NB4 (cell line): ENCODE measurements around the gene PDE6B.

ENCODE experiments used
- DNase-seq: peaks from one replicate; pipeline ENCODE4 v3.0.0; 2010; ENCODE audit warnings: low read depth
- H3K4me3 ChIP-seq: one replicate; pipeline ENCODE4 v1.5.1; 2011; ENCODE audit warnings: mild to moderate bottlenecking, low read depth, low read length, moderate library complexity
- MAX ChIP-seq: IDR thresholded peaks from 2 replicates; pipeline ENCODE4 v1.6.1; 2011; ENCODE audit warnings: low read depth, low read length
- MYC ChIP-seq: IDR thresholded peaks from 2 replicates; pipeline ENCODE4 v1.6.1; 2011; ENCODE audit warnings: low read depth, low read length
- POLR2A ChIP-seq: IDR thresholded peaks from 2 replicates; pipeline ENCODE4 v1.6.1; 2011; ENCODE audit warnings: mild to moderate bottlenecking; ENCODE audit not compliant: insufficient read length; ENCODE audit errors: extremely low read depth
- TF ChIP-seq, protein P1 (sequence below): IDR thresholded peaks from one replicate; pipeline ENCODE4 v1.5.1; 2012; ENCODE audit warnings: low read depth, low read length

PDE6B gene

DNA sequence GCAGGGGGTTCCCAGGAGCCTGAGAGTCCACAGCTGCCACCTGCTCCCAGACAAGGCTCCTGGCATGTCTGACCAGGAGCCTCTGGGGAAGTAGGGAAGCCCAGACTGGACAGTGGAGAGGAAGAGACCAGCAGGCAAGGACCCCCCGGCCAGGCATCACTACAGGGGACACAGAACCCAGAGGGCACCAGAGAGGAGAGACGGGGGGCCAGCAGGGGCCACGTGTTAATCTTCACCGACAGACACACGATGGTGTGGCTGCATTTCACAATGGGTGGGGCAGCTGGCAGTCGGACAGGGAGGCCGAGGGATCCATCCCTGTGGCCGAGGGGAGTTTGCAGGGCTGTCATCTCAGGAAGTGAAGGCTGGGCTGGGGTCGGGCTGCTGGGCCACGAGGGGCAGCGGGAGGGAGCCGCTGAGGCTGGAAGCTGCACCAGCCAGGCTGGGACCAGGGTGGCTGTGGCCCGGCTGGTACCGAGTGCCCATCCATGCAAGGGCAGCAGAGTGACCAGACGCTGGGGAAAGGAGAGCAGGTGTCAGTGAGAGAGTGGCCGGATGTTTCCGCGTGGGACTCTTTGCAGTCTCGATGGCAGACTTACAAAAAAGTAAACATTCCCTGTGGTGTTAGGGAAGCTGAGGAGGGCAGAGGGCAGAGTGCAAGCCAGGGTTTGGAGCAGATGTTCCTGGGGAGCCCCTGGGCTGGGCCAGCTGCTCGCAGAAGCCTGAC, 4.7 kb downstream of the PDE6B start:
- H3K4me3 ChIP-seq, result no peak overlapping the region
- no peak for DNase-seq
- TF ChIP-seq, protein P1, sequence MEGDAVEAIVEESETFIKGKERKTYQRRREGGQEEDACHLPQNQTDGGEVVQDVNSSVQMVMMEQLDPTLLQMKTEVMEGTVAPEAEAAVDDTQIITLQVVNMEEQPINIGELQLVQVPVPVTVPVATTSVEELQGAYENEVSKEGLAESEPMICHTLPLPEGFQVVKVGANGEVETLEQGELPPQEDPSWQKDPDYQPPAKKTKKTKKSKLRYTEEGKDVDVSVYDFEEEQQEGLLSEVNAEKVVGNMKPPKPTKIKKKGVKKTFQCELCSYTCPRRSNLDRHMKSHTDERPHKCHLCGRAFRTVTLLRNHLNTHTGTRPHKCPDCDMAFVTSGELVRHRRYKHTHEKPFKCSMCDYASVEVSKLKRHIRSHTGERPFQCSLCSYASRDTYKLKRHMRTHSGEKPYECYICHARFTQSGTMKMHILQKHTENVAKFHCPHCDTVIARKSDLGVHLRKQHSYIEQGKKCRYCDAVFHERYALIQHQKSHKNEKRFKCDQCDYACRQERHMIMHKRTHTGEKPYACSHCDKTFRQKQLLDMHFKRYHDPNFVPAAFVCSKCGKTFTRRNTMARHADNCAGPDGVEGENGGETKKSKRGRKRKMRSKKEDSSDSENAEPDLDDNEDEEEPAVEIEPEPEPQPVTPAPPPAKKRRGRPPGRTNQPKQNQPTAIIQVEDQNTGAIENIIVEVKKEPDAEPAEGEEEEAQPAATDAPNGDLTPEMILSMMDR, result no peak
- TF ChIP-seq MYC (no peak), POLR2A (no peak), MAX (no peak)

DNA sequence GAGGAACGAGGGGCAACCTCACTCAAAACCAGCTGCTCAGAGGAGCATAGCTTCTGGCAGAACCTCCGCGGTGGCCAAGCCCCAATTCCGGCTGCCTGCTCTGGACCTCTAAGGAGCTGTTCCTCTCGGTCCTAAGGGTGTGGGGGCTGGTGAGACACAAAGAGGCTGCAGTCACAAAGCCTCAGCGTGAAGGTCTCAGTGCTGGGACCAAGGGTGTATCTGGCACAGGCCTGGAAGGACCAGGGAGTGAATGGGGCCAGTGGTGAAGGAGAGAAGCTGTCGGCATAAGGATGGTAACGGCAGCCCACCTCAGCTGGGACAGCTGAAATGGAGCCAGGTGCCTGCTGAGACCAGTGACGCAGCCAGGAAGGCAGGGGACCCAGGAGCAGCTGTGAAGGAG, 5.3 kb downstream of the PDE6B start:
- no peak overlapping the region for H3K4me3 ChIP-seq
- DNase-seq, result no peak
- TF ChIP-seq, protein P1, result no peak
- TF ChIP-seq POLR2A, result no peak
- no peak for TF ChIP-seq MAX
- no peak for TF ChIP-seq MYC

- TF ChIP-seq MAX (no peak), POLR2A (no peak), MYC (no peak)
- TF ChIP-seq, protein P1, result no peak
- no peak overlapping the region for H3K4me3 ChIP-seq
- no peak for DNase-seq
Measured at GRCh38 chr4:632196-632790, 6.9 kb downstream of the PDE6B start.

DNA sequence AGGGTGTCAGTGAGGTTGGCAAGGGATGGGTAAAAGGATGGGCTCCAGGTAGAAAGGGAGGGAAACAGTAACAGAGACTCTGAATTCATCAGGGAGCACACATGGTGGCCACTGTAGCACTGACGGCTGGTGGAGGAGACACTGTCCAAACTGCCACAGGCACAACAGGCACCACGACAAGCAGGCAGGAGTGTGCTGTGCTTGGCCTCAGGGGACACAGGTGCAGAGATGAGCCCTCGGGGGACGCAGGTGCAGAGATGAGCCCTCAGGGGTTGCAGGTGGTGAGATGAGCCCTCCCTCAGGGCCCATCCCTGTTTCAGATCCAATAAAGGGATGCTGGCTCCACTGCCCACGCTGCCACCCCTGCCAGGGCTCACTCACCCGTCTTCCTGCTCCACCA, 7.6 kb downstream of the PDE6B start:
- DNase-seq, result no peak
- TF ChIP-seq, protein P1, result no peak
- TF ChIP-seq POLR2A (no peak), MAX (no peak), MYC (no peak)

GRCh38 chr4:633406-633805, 8.0 kb downstream of the PDE6B start:
- DNase-seq, result no peak
- TF ChIP-seq MAX, result no peak
- no peak for TF ChIP-seq POLR2A
- TF ChIP-seq, protein P1, result no peak
- no peak for TF ChIP-seq MYC
- H3K4me3 ChIP-seq, result no peak overlapping the region

More for the DNA sequence above, 7.6 kb downstream of the PDE6B start:
- H3K4me3 ChIP-seq, result no peak overlapping the region
